GM18519 (cell line): ENCODE measurements around the gene GALR2.
"Not testable (repeated sequence)": the region's sequence is repeated elsewhere in the genome, so short reads cannot be mapped to it uniquely, and the experiment has no call there.

Experiments used
- ATAC-seq: cut with Tn5 transposase; IDR thresholded peaks from one replicate; pipeline ENCODE4 v1.9.1; 2021; ENCODE audit warnings: mild to moderate bottlenecking, moderate library complexity; ENCODE audit not compliant: unreplicated experiment, low FRiP score

GALR2 gene, protein sequence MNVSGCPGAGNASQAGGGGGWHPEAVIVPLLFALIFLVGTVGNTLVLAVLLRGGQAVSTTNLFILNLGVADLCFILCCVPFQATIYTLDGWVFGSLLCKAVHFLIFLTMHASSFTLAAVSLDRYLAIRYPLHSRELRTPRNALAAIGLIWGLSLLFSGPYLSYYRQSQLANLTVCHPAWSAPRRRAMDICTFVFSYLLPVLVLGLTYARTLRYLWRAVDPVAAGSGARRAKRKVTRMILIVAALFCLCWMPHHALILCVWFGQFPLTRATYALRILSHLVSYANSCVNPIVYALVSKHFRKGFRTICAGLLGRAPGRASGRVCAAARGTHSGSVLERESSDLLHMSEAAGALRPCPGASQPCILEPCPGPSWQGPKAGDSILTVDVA

DNA sequence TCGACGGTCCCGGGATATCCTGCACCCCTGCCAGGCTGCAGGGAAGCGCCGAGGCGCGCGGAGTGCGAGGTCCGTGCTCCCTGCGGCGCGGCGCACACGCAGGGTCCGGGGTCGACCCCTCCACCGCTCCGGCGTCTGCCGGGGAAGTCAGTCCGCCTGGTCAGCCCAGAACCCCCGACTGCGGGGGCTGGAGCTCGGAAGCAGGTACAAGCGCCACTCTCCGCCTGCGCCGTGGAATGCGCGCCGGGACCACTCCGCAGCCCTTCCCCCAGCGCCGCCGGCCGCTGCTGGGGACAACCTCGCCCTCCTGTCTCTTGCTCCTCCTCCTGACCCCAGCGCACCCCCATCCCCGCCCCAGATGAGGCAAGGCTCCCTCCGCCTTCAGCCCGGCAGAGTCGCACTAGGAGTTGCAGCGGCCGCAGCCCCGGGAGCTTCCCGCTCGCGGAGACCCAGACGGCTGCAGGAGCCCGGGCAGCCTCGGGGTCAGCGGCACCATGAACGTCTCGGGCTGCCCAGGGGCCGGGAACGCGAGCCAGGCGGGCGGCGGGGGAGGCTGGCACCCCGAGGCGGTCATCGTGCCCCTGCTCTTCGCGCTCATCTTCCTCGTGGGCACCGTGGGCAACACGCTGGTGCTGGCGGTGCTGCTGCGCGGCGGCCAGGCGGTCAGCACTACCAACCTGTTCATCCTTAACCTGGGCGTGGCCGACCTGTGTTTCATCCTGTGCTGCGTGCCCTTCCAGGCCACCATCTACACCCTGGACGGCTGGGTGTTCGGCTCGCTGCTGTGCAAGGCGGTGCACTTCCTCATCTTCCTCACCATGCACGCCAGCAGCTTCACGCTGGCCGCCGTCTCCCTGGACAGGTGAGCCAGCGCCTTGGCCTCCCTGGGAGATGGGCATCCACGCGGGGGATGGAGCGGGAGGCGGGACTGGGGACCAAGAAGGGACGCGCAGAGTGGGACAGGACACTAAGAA, at the start of gene GALR2:
TSS of gene GALR2 (plus strand) at position 392 of the 974 bp plus-strand sequence. CDS start at position 495, 103 bp downstream.
- no peak for ATAC-seq

DNA sequence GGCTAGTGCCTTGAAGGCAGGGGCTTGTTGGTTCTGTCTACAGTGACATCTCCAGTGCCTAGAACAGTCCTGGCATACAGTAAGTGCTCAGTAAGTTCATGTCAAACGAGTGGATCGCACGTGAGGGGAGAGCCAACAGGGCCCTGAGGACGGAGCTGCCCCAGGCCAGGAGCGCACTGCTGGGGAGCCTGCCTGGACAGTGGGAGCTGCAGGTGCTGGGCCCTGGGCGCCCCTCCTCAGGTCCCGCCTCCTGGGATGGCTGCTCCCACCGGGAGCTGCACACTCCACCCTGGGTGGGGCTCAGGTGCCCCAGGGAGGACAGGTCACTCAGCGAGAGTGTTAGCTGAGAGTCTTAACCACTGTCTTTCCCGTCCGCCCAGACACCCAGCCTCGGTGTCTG, 49.3 kb upstream of the GALR2 start:
- no peak for ATAC-seq

DNA sequence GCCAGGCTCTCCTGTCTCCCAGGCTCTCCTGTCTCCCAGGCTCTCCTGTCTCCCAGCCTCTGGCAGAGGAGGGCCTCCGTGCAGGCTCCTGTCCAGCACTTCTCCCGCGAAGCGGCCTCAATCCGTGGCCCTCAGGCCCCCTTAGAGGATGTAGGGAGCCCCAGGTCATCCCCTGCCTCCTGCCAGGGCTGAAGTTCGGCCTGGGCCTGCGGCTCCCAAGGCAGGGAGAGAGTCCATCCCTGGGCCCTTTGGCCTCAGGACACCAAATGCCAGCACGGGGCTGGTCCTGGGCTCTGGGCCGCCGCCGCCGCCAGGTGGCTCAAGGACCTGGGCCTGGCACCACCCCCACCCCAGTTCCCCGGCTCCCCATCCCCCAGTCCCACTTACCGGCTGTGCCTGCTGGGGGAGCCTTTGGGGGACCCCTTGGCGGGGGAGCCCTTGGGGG, 47.8 kb upstream of the GALR2 start:
- ATAC-seq, result no peak

DNA sequence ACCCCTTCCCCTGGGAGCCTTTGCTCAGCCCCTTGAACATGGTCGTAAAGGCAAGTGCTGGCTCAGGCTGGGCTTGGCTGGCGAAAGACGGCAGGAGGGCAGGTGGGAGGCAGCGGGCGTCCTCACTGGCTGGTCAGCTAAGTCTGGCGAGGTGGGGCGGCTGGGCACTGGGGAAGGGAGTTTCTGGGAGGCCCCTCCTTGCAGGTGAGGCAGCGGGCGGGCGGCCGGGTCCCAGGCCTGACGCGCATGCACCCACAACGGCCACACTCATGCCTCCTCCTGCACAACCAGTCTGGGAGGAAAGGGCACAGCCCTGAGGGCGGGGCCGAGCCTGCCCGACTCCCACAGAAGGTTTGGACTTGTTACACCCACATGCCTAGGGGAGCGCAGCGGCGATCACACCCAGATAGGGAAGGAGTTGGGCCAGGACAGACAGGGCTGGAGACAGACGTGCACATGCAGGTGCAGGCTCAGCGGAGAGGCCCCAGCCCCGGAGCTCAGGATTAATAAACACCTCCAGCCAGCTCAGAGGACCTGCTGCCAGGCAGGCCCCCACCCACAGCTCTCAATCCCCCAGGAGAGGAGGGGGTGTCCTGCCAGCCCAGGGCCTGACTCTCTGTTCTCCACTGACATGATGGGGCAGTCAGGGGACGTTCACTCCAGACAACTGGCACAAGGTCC, 47.3 kb upstream of the GALR2 start, which contains the start of gene EVPL:
TSS of gene EVPL (minus strand) at position 148 of the 681 bp plus-strand sequence. CDS start at position 40, 108 bp downstream.
- ATAC-seq, result no peak

DNA sequence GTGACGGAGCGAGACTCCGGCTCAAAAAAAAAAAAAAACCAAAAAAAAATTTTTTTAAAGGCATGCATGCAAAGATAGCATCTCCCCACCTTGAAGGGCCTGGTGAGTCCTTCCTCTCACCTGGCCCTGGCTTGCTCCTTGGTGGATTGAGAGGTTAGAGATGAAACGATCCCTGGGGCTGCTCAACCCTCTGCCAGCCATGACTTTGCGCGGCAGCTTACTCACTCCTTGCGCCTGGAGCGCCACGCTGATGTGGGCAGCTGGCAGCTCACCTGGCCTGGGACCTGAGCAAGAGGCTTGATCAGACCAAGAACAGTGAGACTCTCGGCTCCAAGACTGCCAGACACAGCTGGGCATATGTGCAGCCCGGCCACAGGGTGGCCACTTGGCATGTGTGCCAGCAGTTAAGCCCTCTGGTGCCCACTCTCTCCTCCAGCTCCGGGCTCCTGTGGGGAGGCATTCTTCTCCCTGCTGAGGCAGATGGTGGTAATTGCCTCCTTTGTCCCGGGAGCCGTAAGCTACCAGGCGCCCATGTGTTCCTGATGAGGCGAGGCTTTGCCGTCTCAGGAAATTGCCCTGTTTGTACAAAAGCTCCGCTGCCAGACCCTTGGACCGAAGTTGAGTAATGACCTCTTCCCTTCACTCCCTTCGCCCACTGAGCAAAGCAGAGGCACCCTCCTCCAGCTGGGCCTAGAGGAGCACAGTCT, 42.4 kb upstream of the GALR2 start:
- ATAC-seq, result no peak

DNA sequence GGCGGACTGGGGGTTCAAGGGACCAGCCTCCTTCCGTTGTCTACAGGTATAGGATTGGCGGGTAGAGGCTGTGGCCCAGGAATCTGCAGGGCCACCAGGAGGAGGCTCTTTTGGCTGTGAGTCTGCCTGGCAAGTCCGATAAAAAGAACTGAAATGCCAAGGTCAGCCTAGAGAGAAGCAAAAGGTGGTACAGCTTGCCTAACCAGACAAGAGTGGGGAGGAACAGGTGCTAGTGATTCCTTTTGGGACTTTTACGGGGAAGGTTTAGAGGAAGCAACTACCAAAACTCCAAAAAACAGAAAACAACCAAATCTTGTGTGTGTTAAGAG, 41.8 kb upstream of the GALR2 start:
- no peak for ATAC-seq

DNA sequence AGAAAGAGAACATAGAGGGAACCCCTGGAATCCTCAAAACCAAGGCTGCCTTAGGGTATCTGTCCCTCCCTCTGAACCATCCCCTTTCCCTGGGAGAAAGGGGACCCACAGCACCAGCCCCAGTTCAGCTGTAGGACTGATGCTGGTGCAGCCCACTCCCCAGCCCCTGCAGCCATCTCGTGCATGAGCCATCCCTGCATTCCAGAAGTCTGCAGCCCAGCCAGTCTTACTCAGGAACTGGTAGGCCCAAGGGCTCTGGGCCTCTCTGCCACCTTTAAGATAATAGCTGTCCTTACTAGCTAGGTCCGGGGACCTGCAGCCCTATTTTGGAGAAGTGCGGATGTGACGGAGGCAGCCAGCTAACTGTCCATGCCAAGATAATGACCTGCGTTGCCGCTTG, 41.4 kb upstream of the GALR2 start:
- ATAC-seq, result no peak

DNA sequence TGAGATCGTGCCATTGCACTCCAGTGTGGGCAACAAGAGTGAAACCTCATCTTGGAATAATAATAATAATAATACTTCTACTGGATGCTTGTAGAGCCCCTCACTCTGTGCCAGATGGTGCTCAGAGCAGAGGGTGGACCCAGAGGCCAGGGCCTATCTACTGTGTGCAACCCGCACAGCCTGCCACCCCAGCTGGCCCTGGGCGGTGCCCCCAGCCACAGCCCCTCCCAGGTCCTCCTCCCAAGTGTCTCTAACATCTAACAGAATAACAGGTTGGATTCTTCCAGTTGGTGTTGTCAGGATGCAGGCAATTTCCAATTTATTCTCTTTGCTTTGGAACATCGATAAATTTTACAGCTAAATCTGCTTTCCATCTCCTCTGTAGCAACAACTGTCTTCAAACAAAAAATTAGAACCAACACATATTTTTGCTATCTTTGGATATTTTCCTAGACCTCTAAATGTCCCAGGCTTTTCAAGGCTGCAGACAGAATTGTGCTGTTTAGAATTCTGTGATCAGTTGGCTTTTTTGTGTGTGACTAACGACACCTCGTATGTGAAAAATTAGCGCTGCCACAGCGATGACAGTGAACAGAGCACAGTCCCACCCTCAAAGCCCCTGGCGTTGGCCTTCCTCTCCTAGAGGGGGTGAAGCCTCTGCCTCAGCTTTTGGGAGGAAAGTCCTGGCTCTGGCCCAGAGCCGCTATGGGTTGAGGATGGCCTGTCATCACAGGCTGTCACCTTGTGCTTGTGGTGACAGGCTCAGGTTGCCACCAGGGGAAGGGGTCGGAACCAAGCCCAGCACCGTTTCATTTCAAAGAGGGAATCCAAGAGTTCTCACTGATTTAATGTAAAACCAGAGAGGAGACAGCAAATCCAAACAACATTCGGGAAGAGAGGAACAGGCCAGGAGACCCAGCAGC, 39.9 kb upstream of the GALR2 start:
- no peak for ATAC-seq

DNA sequence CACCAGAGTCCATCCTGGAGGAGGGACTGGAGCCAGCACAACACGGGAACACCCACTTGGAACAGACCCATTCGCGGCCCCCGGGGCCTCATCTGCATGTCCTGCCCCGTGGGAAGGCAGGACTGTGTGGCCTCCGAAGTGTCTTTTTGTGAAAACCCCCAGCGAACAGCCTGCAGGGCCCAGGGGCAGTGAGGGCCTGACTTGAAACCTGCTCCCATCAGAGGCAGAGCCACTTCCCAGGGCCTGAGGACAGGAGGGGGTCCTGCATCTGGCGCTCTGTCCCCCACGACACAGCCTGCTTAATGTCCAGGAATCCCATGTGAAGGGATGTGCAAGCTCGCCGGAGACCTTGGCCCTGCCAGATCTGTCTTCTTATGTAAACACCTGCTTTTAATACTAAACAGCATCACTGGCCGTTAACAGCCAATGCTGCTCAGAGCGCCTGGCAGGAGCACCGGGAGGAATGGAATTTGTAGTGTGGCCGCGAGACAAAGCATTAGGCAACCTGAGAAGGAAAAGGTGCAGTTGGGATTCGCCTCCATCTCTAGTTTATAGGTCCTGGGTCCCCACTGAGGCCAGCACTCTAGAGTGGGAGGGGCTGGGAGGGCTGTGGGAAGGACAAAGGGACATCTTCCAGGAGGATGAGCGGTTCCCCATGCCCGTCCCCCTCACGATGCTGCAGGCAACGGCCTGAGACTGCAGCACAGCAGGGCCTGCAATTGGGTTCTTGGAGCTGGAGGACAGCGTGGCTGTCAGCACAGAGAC, 37.9 kb upstream of the GALR2 start:
- no peak for ATAC-seq

DNA sequence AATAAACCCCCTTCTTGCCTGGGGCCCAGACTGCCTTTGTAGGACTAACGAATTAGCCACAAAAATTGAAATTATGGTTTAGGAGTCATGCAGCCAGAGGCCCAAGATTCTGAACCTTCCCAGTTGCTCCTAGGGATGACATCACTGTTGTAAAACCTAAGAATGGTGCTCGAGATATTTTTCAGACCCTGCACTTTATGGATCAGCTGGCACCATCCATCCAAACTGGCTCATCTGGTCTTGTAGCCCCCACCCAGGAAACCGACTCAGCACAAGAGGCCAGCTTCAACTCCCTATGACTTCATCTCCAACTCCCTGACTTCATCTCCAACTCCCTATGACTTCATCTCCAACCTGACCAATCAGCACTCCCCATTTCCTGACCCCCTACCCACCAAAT, 36.5 kb upstream of the GALR2 start:
- no peak for ATAC-seq

DNA sequence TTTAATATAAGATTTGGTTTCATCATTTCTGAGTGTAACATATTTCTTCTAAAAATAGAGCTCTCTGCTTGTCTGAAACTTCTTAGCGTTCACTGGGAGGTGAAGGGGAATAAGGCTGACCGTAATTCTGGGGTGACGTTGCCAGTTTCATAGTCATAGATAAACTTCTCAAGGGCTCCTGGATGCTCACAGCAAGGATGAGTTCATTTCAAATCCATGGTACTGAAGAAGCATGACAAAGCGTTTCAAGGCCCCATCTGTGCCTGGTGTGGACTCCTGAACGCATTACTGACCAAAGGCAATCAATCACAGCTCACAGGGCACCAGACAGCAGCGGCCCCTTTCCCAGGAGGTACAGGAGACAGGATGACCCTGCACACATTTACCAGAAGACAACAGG, 35.5 kb upstream of the GALR2 start:
- ATAC-seq, result no peak

DNA sequence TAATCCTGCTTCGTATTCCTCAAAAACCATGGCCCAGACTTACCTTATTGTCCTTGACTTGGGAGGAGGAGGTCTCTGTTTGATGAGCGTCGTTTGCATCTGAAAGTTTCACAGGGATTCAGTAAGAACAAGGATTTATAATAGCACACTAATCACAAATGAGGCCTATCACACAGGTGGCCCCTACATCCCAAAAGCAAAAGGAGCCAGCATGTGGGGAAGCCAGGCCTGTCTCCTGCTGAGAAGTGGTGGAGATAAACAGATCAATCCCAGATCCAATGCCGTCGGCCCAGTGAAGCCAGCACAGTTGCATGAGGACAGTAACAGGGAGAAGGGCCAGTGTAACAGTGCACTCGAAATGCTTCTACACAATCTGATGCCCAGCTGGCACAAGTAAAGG, 34.2 kb upstream of the GALR2 start:
- ATAC-seq, result no peak

DNA sequence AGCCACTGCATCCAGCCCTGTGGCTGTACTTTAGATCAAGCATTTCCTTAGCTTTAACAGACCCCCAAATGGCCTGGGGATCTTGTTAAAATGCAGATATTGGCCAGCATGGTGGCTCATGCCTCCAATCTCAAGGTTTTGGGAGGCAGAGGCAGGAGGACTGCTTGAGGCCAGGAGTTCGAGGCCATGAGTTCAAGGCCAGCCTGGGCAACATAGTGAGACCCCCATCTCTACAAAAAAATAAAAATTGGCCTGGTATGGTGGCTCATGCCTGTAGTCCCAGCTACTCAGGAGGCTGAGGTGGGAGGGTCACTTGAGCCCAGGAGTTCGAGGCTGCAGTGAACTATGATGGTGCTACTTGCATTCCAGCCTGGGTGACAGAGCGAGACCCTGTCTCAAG, 31.7 kb upstream of the GALR2 start:
- not testable (repeated sequence) for ATAC-seq

DNA sequence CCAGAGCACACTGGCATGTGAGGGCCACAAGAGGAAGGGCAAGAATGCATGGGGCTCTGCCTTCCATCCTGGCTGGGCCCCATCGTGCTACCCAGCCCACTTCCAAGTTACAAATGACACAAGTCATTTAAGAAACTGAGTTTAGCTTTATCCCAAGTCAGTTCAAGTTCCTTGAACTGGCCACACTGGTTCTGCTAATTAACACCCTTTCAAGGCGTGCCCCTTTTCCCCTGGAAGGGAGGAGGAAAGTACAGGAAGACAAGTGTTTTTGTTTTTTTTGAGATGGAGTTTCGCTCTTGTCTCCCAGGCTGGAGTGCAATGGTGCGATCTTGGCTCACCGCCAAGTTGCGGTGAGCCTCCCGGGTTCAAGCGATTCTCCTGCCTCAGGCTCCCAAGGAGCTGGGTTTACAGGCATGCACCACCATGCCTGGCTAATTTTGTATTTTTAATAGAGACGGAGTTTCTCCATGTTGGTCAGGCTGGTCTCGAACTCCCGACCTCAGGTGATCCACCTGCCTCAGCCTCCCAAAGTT, 30.0 kb upstream of the GALR2 start:
- not testable (repeated sequence) for ATAC-seq

DNA sequence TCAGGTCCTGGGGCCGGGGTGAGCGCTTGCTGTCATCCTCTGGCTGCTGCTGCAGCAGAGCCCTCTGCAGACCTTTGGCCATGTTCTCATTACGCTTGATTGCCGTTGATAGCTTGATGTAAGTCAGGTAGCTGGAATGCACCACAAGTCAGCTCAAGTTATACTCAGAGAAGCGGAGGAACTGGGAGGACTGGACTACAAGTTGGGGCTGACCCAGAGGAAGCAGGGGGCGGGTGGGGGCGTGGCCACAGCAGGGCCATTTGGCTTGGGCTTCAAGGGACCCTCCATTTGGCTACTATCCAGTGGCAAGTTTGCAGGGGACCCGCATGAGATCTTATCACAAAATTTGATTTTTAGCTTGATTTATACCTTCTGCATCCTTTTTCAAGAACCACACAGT, 28.5 kb upstream of the GALR2 start:
- ATAC-seq, result no peak

DNA sequence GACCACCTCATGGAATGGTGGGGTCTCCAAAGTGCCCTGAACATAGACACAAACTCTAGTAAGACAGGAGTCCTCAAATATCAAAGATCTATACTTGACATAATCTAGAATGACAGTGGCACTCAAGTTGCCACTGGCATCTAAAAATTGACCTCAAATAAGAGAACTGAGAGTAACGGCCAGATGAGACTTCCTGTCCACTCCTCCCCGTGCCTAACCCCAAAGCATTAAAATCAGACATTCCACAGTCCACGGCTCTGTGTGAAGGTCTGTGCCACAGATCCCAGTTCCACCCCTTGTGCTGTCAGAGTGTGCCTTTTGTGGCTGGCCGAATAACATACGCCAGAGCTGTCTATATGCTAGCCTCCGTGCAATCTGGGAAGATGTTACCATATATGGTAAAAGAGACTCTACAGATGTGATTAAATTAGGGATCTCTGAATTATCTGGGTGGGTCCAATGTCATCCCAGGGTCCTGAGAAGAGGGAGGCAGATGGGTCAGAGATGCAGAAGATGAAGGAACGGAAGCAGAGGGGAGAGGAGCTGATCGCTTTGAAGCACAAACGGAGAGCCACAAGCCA, 26.5 kb upstream of the GALR2 start:
- no peak for ATAC-seq

DNA sequence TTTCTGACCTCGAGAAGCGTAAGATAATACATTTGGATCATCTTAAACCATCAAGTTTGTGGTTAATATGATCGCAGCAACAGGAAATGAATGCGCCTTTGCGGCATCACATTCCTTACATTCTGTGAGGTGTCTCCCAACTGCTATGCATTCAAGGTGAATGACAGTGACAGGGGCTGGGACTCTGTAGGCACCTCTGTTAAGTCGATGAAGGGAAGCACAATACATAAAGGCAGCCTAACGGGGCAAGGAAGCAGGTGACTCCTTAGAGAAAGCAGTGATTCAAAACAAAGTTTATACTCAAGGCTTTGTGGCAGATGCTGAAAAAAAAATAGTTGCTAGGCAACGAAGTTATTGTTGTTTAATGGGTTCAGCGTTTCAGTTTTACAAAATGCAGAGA, 25.9 kb upstream of the GALR2 start:
- no peak for ATAC-seq

DNA sequence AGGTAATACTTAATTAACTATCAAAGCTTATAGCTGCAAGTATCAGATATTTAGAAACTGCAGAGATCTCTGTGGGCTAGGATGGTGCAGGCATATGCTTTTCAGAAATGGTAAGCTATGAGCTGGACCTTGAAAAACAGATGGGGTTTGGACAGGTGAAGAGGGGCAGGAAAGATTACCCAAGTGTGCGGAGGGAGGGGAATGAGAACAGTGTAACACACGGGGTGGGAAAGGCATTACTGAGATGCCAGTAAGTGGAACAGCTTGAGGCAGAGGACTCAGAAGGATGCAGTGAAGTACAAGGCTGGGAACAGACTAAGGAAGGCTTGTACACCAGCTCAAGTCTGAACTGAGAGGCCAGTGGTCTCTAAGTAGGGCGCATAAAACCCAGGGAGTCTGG, 25.3 kb upstream of the GALR2 start:
- ATAC-seq, result no peak
